Measurements from ENCODE around the gene TTC16.

- TF ChIP-seq POLR2A (IDR thresholded peaks at IDR 0.05) (no peak), CTCF (IDR thresholded peaks at IDR 0.05) (no peak)
These were observed 35.6 kb downstream of the TTC16 start for GRCh38 chr9:127751269-127752054.

Measured in suprapubic skin (tissue), 3 donors.